BE2C (cell line): ENCODE data around the gene HIGD1B.

Source experiments
- DNase-seq: peaks from one replicate; pipeline ENCODE4 v3.0.0-alpha.2; 2020
- H3K27me3 ChIP-seq: fragments of 250-450 bp; sonication (Bioruptor Pico); 2 replicates; pipeline ENCODE4 v1.5.1; 2020; ENCODE audit warnings: mild to moderate bottlenecking
- H3K36me3 ChIP-seq: fragments of 250-450 bp; sonication (Bioruptor Pico); 2 replicates; pipeline ENCODE4 v1.5.1; 2020; ENCODE audit warnings: mild to moderate bottlenecking
- H3K4me1 ChIP-seq: fragments of 250-450 bp; sonication (Bioruptor Pico); 2 replicates; pipeline ENCODE4 v1.5.1; 2020
- H3K4me3 ChIP-seq: 2 replicates; pipeline ENCODE4 v1.5.1; 2011; ENCODE audit warnings: low read depth, low read length
- H3K9me3 ChIP-seq: fragments of 250-450 bp; sonication (Bioruptor Pico); 2 replicates; pipeline ENCODE4 v1.5.1; 2020
- TF ChIP-seq, protein P1 (sequence below): IDR thresholded peaks from 2 replicates; pipeline ENCODE4 v1.5.1; 2012; ENCODE audit warnings: mild to moderate bottlenecking, low read depth, low read length

Gene HIGD1B

DNA sequence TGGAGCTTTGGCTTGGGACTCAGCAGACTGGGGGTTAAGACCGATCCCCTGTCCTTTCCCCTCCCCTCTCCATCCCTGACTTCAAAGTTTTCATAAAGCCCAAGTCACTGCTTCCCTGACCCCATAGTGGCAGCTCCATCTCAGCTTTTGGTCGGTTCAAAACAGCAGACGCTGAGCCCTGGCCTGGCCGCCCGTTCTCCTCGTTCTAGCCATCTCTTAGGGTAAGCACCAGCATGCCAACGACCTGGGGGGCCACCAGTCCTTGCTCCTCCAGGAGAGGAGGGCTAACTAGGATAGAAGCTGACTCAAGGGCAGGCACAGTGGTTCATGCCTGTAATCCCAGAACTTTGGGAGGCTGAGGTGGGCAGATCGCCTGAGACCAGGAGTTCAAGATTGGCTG, 1.5 kb upstream of the HIGD1B start:
- TF ChIP-seq, protein P1, sequence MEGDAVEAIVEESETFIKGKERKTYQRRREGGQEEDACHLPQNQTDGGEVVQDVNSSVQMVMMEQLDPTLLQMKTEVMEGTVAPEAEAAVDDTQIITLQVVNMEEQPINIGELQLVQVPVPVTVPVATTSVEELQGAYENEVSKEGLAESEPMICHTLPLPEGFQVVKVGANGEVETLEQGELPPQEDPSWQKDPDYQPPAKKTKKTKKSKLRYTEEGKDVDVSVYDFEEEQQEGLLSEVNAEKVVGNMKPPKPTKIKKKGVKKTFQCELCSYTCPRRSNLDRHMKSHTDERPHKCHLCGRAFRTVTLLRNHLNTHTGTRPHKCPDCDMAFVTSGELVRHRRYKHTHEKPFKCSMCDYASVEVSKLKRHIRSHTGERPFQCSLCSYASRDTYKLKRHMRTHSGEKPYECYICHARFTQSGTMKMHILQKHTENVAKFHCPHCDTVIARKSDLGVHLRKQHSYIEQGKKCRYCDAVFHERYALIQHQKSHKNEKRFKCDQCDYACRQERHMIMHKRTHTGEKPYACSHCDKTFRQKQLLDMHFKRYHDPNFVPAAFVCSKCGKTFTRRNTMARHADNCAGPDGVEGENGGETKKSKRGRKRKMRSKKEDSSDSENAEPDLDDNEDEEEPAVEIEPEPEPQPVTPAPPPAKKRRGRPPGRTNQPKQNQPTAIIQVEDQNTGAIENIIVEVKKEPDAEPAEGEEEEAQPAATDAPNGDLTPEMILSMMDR, result no peak
- no peak for DNase-seq
- no peaks in the 10 kb centered on the region for H3K27me3 ChIP-seq
- H3K36me3 ChIP-seq, result peaks cover 14% of the 10 kb centered on the region
- H3K4me1 ChIP-seq, result peaks cover 17% of the 10 kb centered on the region
- no peak overlapping the region for H3K4me3 ChIP-seq
- H3K9me3 ChIP-seq, result no peaks in the 10 kb centered on the region

GRCh38 chr17:44848257-44848795, 643 bp downstream of the HIGD1B start:
- no peaks in the 10 kb centered on the region for H3K9me3 ChIP-seq
- TF ChIP-seq, protein P1, result no peak
- no peak for DNase-seq

GRCh38 chr17:44848961-44849489, 1.3 kb downstream of the HIGD1B start:
- DNase-seq, result peak; percentile 29
- Histone ChIP-seq H3K9me3 (no peaks in the 10 kb centered on the region), H3K36me3 (peaks cover 43% of the 10 kb centered on the region), H3K4me1 (peaks cover 19% of the 10 kb centered on the region), H3K4me3 (no peak overlapping the region), H3K27me3 (no peaks in the 10 kb centered on the region)
- TF ChIP-seq, protein P1, result no peak

More at GRCh38 chr17:44848257-44848795, 643 bp downstream of the HIGD1B start:
- peaks cover 36% of the 10 kb centered on the region for H3K36me3 ChIP-seq
- no peaks in the 10 kb centered on the region for H3K27me3 ChIP-seq
- H3K4me3 ChIP-seq, result no peak overlapping the region
- peaks cover 19% of the 10 kb centered on the region for H3K4me1 ChIP-seq

DNA sequence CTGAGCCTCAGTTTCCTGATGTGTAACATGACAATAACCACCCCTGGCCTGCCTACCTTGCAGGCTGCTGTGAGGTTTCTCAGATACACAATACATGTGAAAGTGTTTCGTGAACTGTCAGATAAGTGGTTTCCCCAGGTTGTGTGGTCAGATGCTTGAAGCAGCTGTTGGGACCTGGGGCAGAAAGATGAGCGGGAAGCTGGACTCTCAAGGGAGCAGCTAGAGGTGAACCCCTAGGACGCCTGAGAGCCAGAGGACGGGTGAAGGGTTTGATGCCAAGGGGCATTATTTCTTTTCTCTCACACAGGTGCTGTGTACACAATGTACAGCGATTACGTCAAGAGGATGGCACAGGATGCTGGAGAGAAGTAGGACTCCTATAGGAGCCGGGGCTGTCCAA, 2.3 kb downstream of the HIGD1B start:
- Histone ChIP-seq H3K4me1 (peaks cover 19% of the 10 kb centered on the region), H3K9me3 (no peaks in the 10 kb centered on the region), H3K27me3 (no peaks in the 10 kb centered on the region), H3K36me3 (peaks cover 53% of the 10 kb centered on the region), H3K4me3 (no peak overlapping the region)
- DNase-seq, result no peak
- TF ChIP-seq, protein P1, result no peak

GRCh38 chr17:44850612-44851011, 2.9 kb downstream of the HIGD1B start:
- peaks cover 56% of the 10 kb centered on the region for H3K36me3 ChIP-seq
- no peaks in the 10 kb centered on the region for H3K27me3 ChIP-seq
- DNase-seq, result peak; percentile 60
- H3K4me1 ChIP-seq, result peaks cover 19% of the 10 kb centered on the region
- no peak overlapping the region for H3K4me3 ChIP-seq
- TF ChIP-seq, protein P1, result no peak
- H3K9me3 ChIP-seq, result no peaks in the 10 kb centered on the region

GRCh38 chr17:44854192-44854591, 6.5 kb downstream of the HIGD1B start:
- Histone ChIP-seq H3K4me1 (peaks cover 16% of the 10 kb centered on the region), H3K9me3 (no peaks in the 10 kb centered on the region), H3K4me3 (no peak overlapping the region), H3K36me3 (peaks cover 85% of the 10 kb centered on the region), H3K27me3 (no peaks in the 10 kb centered on the region)
- no peak for DNase-seq
- TF ChIP-seq, protein P1, result no peak
